Trophoblast cell (in vitro differentiated cells and primary cell): Measurements from ENCODE around the gene C12orf60.

Source experiments
- DNase-seq, 2 donors: peaks; one replicate each; pipeline ENCODE4 v3.0.0-alpha.2; 2016
- H2AFZ ChIP-seq: 2 replicates; pipeline ENCODE4 v1.6.1; 2013; ENCODE audit warnings: low read length, moderate library complexity, mild to moderate bottlenecking; ENCODE audit not compliant: insufficient read depth, poor library complexity
- H2AK5ac ChIP-seq: 2 replicates; pipeline ENCODE4 v1.6.1; 2013; ENCODE audit warnings: mild to moderate bottlenecking, low read length
- H2BK120ac ChIP-seq: 2 replicates; pipeline ENCODE4 v1.6.1; 2013; ENCODE audit warnings: low read length, mild to moderate bottlenecking, moderate library complexity; ENCODE audit not compliant: insufficient read depth, poor library complexity
- H2BK12ac ChIP-seq: 2 replicates; pipeline ENCODE4 v1.6.1; 2013; ENCODE audit warnings: mild to moderate bottlenecking, low read length, moderate library complexity
- H2BK5ac ChIP-seq: 2 replicates; pipeline ENCODE4 v1.6.1; 2013; ENCODE audit warnings: low read length, low read depth, moderate library complexity, mild to moderate bottlenecking; ENCODE audit not compliant: poor library complexity
- H3K14ac ChIP-seq: 2 replicates; pipeline ENCODE4 v1.6.1; 2013; ENCODE audit warnings: mild to moderate bottlenecking, low read length
- H3K18ac ChIP-seq: 2 replicates; pipeline ENCODE4 v1.6.1; 2013; ENCODE audit warnings: mild to moderate bottlenecking, low read length
- H3K23ac ChIP-seq: 2 replicates; pipeline ENCODE4 v1.6.1; 2013; ENCODE audit warnings: low read length
- H3K27ac ChIP-seq: 2 replicates; pipeline ENCODE4 v1.5.1; 2013; ENCODE audit warnings: low read depth, mild to moderate bottlenecking, inconsistent platforms, low read length, moderate library complexity
- H3K27me3 ChIP-seq: 2 replicates; pipeline ENCODE4 v1.6.1; 2013; ENCODE audit warnings: inconsistent platforms, mild to moderate bottlenecking, low read length, moderate library complexity; ENCODE audit not compliant: insufficient read depth
- H3K36me3 ChIP-seq, 2 experiments: 1 replicate in 1 of 2; 2 replicates in 1 of 2; pipeline ENCODE4 v1.6.1; 2013; ENCODE audit warnings: low read length in 2 of 2, mild to moderate bottlenecking in 2 of 2, moderate library complexity in 1 of 2; ENCODE audit not compliant: insufficient read depth in 2 of 2, control insufficient read depth in 1 of 2
- H3K4ac ChIP-seq: 2 replicates; pipeline ENCODE4 v1.6.1; 2013; ENCODE audit warnings: low read depth, mild to moderate bottlenecking, low read length, moderate library complexity
- H3K4me1 ChIP-seq, 2 experiments: 1 replicate in 1 of 2; 2 replicates in 1 of 2; pipeline ENCODE4 v1.6.1; 2013; ENCODE audit warnings: low read length in 2 of 2, mild to moderate bottlenecking in 2 of 2, moderate library complexity in 1 of 2; ENCODE audit not compliant: insufficient read depth in 2 of 2, control insufficient read depth in 1 of 2
- H3K4me2 ChIP-seq: 2 replicates; pipeline ENCODE4 v1.6.1; 2013; ENCODE audit warnings: inconsistent platforms, mild to moderate bottlenecking, low read length, moderate library complexity
- H3K4me3 ChIP-seq: 2 replicates; pipeline ENCODE4 v1.5.1; 2013; ENCODE audit warnings: mild to moderate bottlenecking, low read depth, low read length, inconsistent platforms
- H3K79me1 ChIP-seq: one replicate; pipeline ENCODE4 v1.6.1; 2013; ENCODE audit warnings: low read length
- H3K79me2 ChIP-seq: 2 replicates; pipeline ENCODE4 v1.6.1; 2013; ENCODE audit warnings: low read length, mild to moderate bottlenecking; ENCODE audit not compliant: control insufficient read depth, insufficient read depth, poor library complexity
- H3K9ac ChIP-seq: 2 replicates; pipeline ENCODE4 v1.6.1; 2013; ENCODE audit warnings: mild to moderate bottlenecking, low read length
- H3K9me3 ChIP-seq: 2 replicates; pipeline ENCODE4 v1.6.1; 2013; ENCODE audit warnings: low read depth, mild to moderate bottlenecking, control low read depth, inconsistent platforms, low read length; ENCODE audit not compliant: insufficient read depth
- H4K12ac ChIP-seq: 2 replicates; pipeline ENCODE4 v1.6.1; 2013; ENCODE audit warnings: low read depth, mild to moderate bottlenecking, low read length, moderate library complexity
- H4K8ac ChIP-seq: 2 replicates; pipeline ENCODE4 v1.6.1; 2013; ENCODE audit warnings: low read depth, mild to moderate bottlenecking, low read length, moderate library complexity
- H4K91ac ChIP-seq: one replicate; pipeline ENCODE4 v1.6.1; 2013; ENCODE audit warnings: low read depth, mild to moderate bottlenecking, low read length, moderate library complexity
- WGBS: extraction: QIAGEN DNeasy Blood & Tissue Kit; methylation state at CpG from one replicate; pipeline ENCODE4 v1.1.7; 2013; ENCODE audit warnings: missing lambda C conversion rate; ENCODE audit not compliant: insufficient read length, insufficient coverage; ENCODE audit errors: extremely low coverage; 5-methylcytosine and 5-hydroxymethylcytosine counted together

C12orf60 gene

GRCh38 chr12:14858513-14858912, 55.0 kb downstream of the C12orf60 start:
- Histone ChIP-seq H3K4me2 (no peak overlapping the region), H4K12ac (no peak overlapping the region), H2AFZ (no peak overlapping the region), H3K27me3 (no peaks in the 10 kb centered on the region), H3K9me3 (no peaks in the 10 kb centered on the region), H3K4ac (no peak overlapping the region), H2BK5ac (no peak overlapping the region), H3K36me3 (no peaks in the 10 kb centered on the region), H3K14ac (no peak overlapping the region), H2BK12ac (no peak overlapping the region), H2BK120ac (no peak overlapping the region), H4K8ac (no peak overlapping the region), H3K27ac (no peak overlapping the region), H3K23ac (no peak overlapping the region), H3K79me1 (peaks cover 5% of the 10 kb centered on the region), H3K79me2 (no peaks in the 10 kb centered on the region), H3K9ac (no peak overlapping the region), H4K91ac (no peak overlapping the region), H3K4me3 (no peak overlapping the region), H3K4me1 (no peaks in the 10 kb centered on the region), H2AK5ac (no peak overlapping the region), H3K18ac (no peak overlapping the region)
- no CpG with 5 or more reads among the region's 1 CpG for WGBS
- no peak for DNase-seq

- Histone ChIP-seq H3K18ac (no peak overlapping the region), H3K27me3 (no peaks in the 10 kb centered on the region), H2AK5ac (no peak overlapping the region), H2BK5ac (no peak overlapping the region), H3K4me3 (no peak overlapping the region), H4K12ac (no peak overlapping the region), H3K36me3 (no peaks in the 10 kb centered on the region), H3K4me2 (no peak overlapping the region), H3K9me3 (no peaks in the 10 kb centered on the region), H3K4me1 (no peaks in the 10 kb centered on the region), H3K27ac (no peak overlapping the region), H2AFZ (no peak overlapping the region), H3K23ac (no peak overlapping the region), H2BK120ac (no peak overlapping the region), H3K14ac (no peak overlapping the region), H4K91ac (no peak overlapping the region), H3K79me1 (no peaks in the 10 kb centered on the region), H4K8ac (no peak overlapping the region), H3K9ac (no peak overlapping the region), H3K79me2 (no peaks in the 10 kb centered on the region), H2BK12ac (no peak overlapping the region), H3K4ac (no peak overlapping the region)
- DNase-seq, result no peak
These were observed 57.0 kb downstream of the C12orf60 start for GRCh38 chr12:14860490-14860889.

DNA sequence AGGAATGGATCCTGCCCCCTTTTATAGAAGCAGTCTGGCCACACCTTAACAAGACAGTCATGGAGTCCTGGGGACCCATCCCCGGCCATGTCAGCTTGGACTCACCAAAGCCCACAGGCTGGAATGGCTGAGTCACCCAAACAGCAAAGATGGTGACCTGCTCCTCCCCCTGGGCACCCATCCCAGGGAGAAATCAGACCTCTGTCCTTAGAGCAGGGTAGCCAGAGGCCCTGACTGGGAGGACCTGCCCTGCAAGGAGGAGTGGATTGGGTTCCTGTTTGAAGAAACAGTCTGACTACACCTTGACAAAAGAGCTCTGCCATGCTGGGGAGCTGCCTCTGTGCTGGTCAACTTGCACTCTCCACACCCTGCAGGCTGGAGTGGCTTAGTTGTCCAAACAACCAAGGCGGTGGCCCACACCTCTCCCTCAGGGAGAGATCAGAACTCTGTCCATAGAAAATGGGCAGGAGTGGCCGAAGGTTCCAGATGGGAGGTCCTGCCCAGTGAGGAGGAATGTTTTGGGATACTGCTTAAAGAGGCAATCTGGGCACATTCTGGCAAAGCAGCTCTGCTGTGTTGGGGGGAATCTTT, 65.5 kb downstream of the C12orf60 start:
- no peak overlapping the region for H3K4me3 ChIP-seq
- H3K18ac ChIP-seq, result no peak overlapping the region
- no peak overlapping the region for H3K9ac ChIP-seq
- H3K27ac ChIP-seq, result no peak overlapping the region
- H3K9me3 ChIP-seq, result peaks cover 9% of the 10 kb centered on the region
- H3K27me3 ChIP-seq, result no peaks in the 10 kb centered on the region
- peaks cover 0 to 6% of the 10 kb centered on the region in 2 experiments for H3K36me3 ChIP-seq
- no peak overlapping the region for H2AK5ac ChIP-seq
- H3K4me2 ChIP-seq, result no peak overlapping the region
- peak overlapping the region; percentile 20 for H4K91ac ChIP-seq
- no peak for DNase-seq
- H3K4me1 ChIP-seq, result peaks cover 6 to 11% of the 10 kb centered on the region in 2 experiments
- H2BK120ac ChIP-seq, result no peak overlapping the region
- H3K79me2 ChIP-seq, result no peaks in the 10 kb centered on the region
- no peak overlapping the region for H3K4ac ChIP-seq
- H3K14ac ChIP-seq, result no peak overlapping the region
- no peak overlapping the region for H2AFZ ChIP-seq
- H3K23ac ChIP-seq, result no peak overlapping the region
- no peak overlapping the region for H4K12ac ChIP-seq
- no peak overlapping the region for H2BK12ac ChIP-seq
- WGBS, result no CpG with 5 or more reads among the region's 3 CpGs
- no peak overlapping the region for H4K8ac ChIP-seq
- no peak overlapping the region for H2BK5ac ChIP-seq
- peaks cover 5% of the 10 kb centered on the region for H3K79me1 ChIP-seq

DNA sequence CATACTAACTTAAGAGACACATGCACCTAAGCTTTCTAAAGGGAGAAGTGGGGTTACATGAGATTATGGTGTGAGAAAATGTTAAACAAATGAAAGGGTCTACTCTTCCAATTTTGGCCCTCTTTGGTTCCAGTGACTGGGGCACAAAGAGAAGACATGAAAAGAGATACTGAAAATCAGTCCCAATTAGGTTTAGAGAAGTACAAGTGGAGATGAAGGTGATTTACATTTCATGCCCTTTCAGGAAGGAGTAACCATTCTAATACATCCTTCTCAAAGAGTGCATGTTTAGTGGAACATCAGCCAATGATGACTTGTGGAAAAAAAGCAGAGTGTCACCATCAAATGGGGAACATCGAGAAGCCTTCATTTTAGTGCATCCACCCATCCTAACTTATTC, 67.8 kb downstream of the C12orf60 start:
- H3K27ac ChIP-seq, result no peak overlapping the region
- H2BK5ac ChIP-seq, result no peak overlapping the region
- no peak overlapping the region for H3K18ac ChIP-seq
- no peak overlapping the region for H2AFZ ChIP-seq
- H2BK12ac ChIP-seq, result no peak overlapping the region
- no peak overlapping the region for H4K12ac ChIP-seq
- H3K23ac ChIP-seq, result no peak overlapping the region
- H4K91ac ChIP-seq, result no peak overlapping the region
- no peak overlapping the region for H2AK5ac ChIP-seq
- peaks cover 6 to 11% of the 10 kb centered on the region in 2 experiments for H3K4me1 ChIP-seq
- no CpG with 5 or more reads among the region's 1 CpG for WGBS
- H4K8ac ChIP-seq, result no peak overlapping the region
- no peak overlapping the region for H3K4me2 ChIP-seq
- no peak overlapping the region for H3K4me3 ChIP-seq
- no peaks in the 10 kb centered on the region for H3K79me2 ChIP-seq
- H3K36me3 ChIP-seq, result peaks cover 0 to 6% of the 10 kb centered on the region in 2 experiments
- no peak overlapping the region for H2BK120ac ChIP-seq
- no peaks in the 10 kb centered on the region for H3K27me3 ChIP-seq
- H3K79me1 ChIP-seq, result peaks cover 5% of the 10 kb centered on the region
- no peak overlapping the region for H3K9ac ChIP-seq
- no peak overlapping the region for H3K4ac ChIP-seq
- H3K9me3 ChIP-seq, result peaks cover 9% of the 10 kb centered on the region
- no peak for DNase-seq
- H3K14ac ChIP-seq, result no peak overlapping the region
